Measurements from ENCODE around the gene SOWAHB. TPM values are rescaled to one million over a fixed set of nuclear protein-coding genes. Genes with fewer than 3 reads are reported as not detected.
"Not testable (repeated sequence)": the region's sequence is repeated elsewhere in the genome, so short reads cannot be mapped to it uniquely, and the experiment has no call there.

Gene SOWAHB
- total and polyA plus RNA-seq, 9 donors = 0.05 to 1.3 (median 0.11) TPM; not detected in 3

GRCh38 chr4:76879731-76880364 is 18.1 kb downstream of the SOWAHB start:
- Histone ChIP-seq H3K36me3 (no peaks in the 10 kb centered on the region), H3K4me3 (no peak overlapping the region), H3K9me3 (no peaks in the 10 kb centered on the region), H3K4me1 (ENCODE audit: insufficient read depth) (no peaks in the 10 kb centered on the region), H3K27me3 (no peaks in the 10 kb centered on the region), H3K27ac (no peak overlapping the region)
- intact Hi-C loops (cut with DNase I) = no loop called here
- no peak for TF ChIP-seq EP300 (IDR thresholded peaks at IDR 0.05)
- TF ChIP-seq POLR2A (IDR thresholded peaks at IDR 0.05) = no peak
- TF ChIP-seq CTCF (IDR thresholded peaks at IDR 0.05) = no peak
- no peak for DNase-seq
- 89 to 92% (median 91%) methylated on average over 3 of the region's 3 CpGs for WGBS, 3 donors

DNA sequence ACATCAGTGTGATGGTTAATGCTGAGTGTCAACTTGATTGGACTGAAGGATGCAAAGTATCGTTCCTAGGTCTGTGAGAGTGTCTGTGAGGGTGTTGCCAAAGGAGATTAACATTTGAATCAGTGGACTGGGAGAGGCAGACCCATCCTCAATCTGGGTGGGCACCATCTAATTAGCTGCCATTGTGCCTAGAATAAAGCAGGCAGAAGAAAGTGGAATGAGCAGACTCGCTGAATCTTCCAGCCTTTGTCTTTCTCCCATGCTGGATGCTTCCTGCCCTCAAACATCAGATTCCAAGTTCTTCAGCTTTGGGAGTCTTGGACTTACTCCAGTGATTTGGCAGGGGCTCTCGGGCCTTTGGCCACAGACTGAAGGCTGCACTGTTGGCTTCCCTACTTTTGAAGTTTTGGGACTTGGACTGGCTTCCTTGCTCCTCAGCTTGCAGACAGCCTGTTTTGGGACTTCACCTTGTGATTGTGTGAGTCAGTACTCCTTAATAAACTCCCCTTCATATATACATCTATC is 19.2 kb downstream of the SOWAHB start:
- H3K4me3 ChIP-seq; H3K27ac ChIP-seq; H3K9me3 ChIP-seq; DNase-seq; H3K27me3 ChIP-seq; H3K36me3 ChIP-seq; intact Hi-C loops (cut with DNase I); H3K4me1 ChIP-seq (ENCODE audit: insufficient read depth): not testable (repeated sequence)
- WGBS, 3 donors = 49 to 59% (median 58%) methylated on average over 3 of the region's 3 CpGs

GRCh38 chr4:76874176-76874575 is 23.8 kb downstream of the SOWAHB start:
- Histone ChIP-seq H3K27ac (no peak overlapping the region), H3K27me3 (no peaks in the 10 kb centered on the region), H3K9me3 (no peaks in the 10 kb centered on the region), H3K36me3 (no peaks in the 10 kb centered on the region), H3K4me1 (ENCODE audit: insufficient read depth) (no peaks in the 10 kb centered on the region), H3K4me3 (no peak overlapping the region)
- intact Hi-C loops (cut with DNase I) = loop anchor here in 1 of 4 donors (5.0 kb wide), 1 partner anchor 433 kb away; no protein-coding TSS in a partner anchor
- no peak for TF ChIP-seq CTCF (IDR thresholded peaks at IDR 0.05)
- TF ChIP-seq POLR2A (IDR thresholded peaks at IDR 0.05) = no peak
- no peak for TF ChIP-seq EP300 (IDR thresholded peaks at IDR 0.05)
- no peak for DNase-seq
- WGBS, 3 donors = 68 to 72% (median 70%) methylated on average over 4 of the region's 4 CpGs

DNA sequence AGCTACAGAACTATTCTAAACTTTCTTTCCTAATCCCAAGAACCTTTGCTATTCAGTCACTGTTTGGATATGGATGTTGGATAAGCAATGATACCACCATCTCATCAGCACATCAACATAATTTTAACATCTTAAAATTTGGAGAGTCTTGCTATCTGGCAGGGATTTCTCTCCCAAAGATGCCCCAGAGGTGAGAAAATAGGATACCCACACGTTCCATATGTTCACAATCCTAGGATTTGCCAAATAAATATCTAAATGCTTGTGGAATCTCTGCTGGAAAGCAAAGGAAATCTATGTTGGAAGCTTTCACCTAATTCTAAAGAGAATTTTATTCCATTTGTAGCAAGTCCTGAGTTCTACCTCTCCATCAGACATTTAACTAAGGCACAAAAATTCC is 24.4 kb downstream of the SOWAHB start:
- Histone ChIP-seq H3K36me3 (no peaks in the 10 kb centered on the region), H3K4me3 (no peak overlapping the region), H3K27ac (no peak overlapping the region), H3K9me3 (no peaks in the 10 kb centered on the region), H3K27me3 (no peaks in the 10 kb centered on the region), H3K4me1 (ENCODE audit: insufficient read depth) (no peaks in the 10 kb centered on the region)
- 53 to 75% (median 64%) methylated on average over 1 of the region's 1 CpG for WGBS, 3 donors
- intact Hi-C loops (cut with DNase I) = loop anchor here in 1 of 4 donors (5.0 kb wide), 1 partner anchor 434 kb away; no protein-coding TSS in a partner anchor
- TF ChIP-seq EP300 (IDR thresholded peaks at IDR 0.05) (no peak), POLR2A (IDR thresholded peaks at IDR 0.05) (no peak), CTCF (IDR thresholded peaks at IDR 0.05) (no peak)
- DNase-seq = no peak

- no peak for DNase-seq
- Histone ChIP-seq H3K4me1 (ENCODE audit: insufficient read depth) (no peaks in the 10 kb centered on the region), H3K27me3 (no peaks in the 10 kb centered on the region), H3K27ac (no peak overlapping the region), H3K36me3 (no peaks in the 10 kb centered on the region), H3K9me3 (no peaks in the 10 kb centered on the region), H3K4me3 (no peak overlapping the region)
- TF ChIP-seq CTCF (IDR thresholded peaks at IDR 0.05) = no peak
- no peak for TF ChIP-seq POLR2A (IDR thresholded peaks at IDR 0.05)
- TF ChIP-seq EP300 (IDR thresholded peaks at IDR 0.05) = no peak
- intact Hi-C loops (cut with DNase I) = loop anchor here in 1 of 4 donors (5.0 kb wide), 1 partner anchor 435 kb away; no protein-coding TSS in a partner anchor
Observed at GRCh38 chr4:76872556-76872955, 25.4 kb downstream of the SOWAHB start.

DNA sequence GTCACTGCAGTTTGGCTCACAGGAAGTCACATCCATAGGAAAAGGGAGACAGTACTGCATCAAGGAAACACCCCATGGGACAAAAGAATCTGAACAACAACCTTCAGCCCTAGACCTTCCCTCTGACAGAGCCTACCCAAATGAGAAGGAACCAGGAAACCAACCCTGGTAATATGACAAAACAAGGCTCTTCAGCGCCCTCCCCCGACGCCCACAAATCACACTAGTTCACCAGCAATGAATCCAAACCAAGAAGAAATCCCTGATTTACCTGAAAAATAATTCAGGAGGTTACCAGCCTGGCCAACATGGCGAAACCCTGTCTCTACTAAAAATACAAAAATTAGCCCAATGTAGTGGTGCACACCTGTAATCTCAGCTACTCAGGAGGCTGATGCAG is 29.2 kb downstream of the SOWAHB start:
- H3K27ac ChIP-seq, H3K9me3 ChIP-seq, DNase-seq: not testable (repeated sequence)

More for the DNA sequence above, 29.2 kb downstream of the SOWAHB start:
- H3K27me3 ChIP-seq; intact Hi-C loops (cut with DNase I); H3K36me3 ChIP-seq; H3K4me1 ChIP-seq (ENCODE audit: insufficient read depth); H3K4me3 ChIP-seq: not testable (repeated sequence)
- 77 to 90% (median 89%) methylated on average over 4 of the region's 4 CpGs for WGBS, 3 donors

Data from ovary (tissue), 9 donors.